GOT3 (cell line): Measurements from ENCODE around the gene ARHGEF2.

Experiments
- DNase-seq: peaks from one replicate; lab custom pipeline; 2025; ENCODE audit warnings: mixed read lengths; lab: John Stamatoyannopoulos, UW

ARHGEF2 gene

GRCh38 chr1:155971910-155972809, 6.2 kb downstream of the ARHGEF2 start:
- no peak for DNase-seq

- no peak for DNase-seq
Observed at GRCh38 chr1:155970531-155971167, 7.7 kb downstream of the ARHGEF2 start.

- no peak for DNase-seq
Observed at GRCh38 chr1:155969377-155969791, 9.0 kb downstream of the ARHGEF2 start.

- DNase-seq = no peak
Observed at GRCh38 chr1:155968670-155969069, 9.7 kb downstream of the ARHGEF2 start.

- DNase-seq = no peak
Observed at GRCh38 chr1:155968051-155968400, 10.3 kb downstream of the ARHGEF2 start.

- no peak for DNase-seq
Observed at GRCh38 chr1:155967341-155968050, 10.9 kb downstream of the ARHGEF2 start.

GRCh38 chr1:155966750-155967149, 11.6 kb downstream of the ARHGEF2 start:
- DNase-seq = no peak

- DNase-seq = no peak
Observed at GRCh38 chr1:155966135-155966534, 12.2 kb downstream of the ARHGEF2 start.

- no peak for DNase-seq
Observed at GRCh38 chr1:155964193-155964592, 14.2 kb downstream of the ARHGEF2 start.

- DNase-seq = no peak
Observed at GRCh38 chr1:155962599-155963211, 15.6 kb downstream of the ARHGEF2 start.

GRCh38 chr1:155961937-155962336, 16.4 kb downstream of the ARHGEF2 start:
- DNase-seq = peak; percentile 44

GRCh38 chr1:155960081-155960745, 18.1 kb downstream of the ARHGEF2 start:
- no peak for DNase-seq

GRCh38 chr1:155957411-155957915, 20.9 kb downstream of the ARHGEF2 start:
- DNase-seq = no peak

- DNase-seq = no peak
Observed at GRCh38 chr1:155954645-155955044, 23.7 kb downstream of the ARHGEF2 start.

- DNase-seq = no peak
Observed at GRCh38 chr1:155952505-155952890, 25.8 kb downstream of the ARHGEF2 start.

- no peak for DNase-seq
Observed at GRCh38 chr1:155951753-155952504, 26.4 kb downstream of the ARHGEF2 start.

GRCh38 chr1:155950829-155951228, 27.5 kb downstream of the ARHGEF2 start:
- no peak for DNase-seq

GRCh38 chr1:155947741-155948140, 30.6 kb downstream of the ARHGEF2 start:
- no peak for DNase-seq

- no peak for DNase-seq
Observed at GRCh38 chr1:155947292-155947691, 31.1 kb downstream of the ARHGEF2 start.

- DNase-seq = no peak
Observed at GRCh38 chr1:155946633-155947219, 31.6 kb downstream of the ARHGEF2 start.

GRCh38 chr1:155944444-155944799, 33.9 kb downstream of the ARHGEF2 start:
- no peak for DNase-seq
